ENCODE results near the gene EPHB2.

The EPHB2 gene

DNA sequence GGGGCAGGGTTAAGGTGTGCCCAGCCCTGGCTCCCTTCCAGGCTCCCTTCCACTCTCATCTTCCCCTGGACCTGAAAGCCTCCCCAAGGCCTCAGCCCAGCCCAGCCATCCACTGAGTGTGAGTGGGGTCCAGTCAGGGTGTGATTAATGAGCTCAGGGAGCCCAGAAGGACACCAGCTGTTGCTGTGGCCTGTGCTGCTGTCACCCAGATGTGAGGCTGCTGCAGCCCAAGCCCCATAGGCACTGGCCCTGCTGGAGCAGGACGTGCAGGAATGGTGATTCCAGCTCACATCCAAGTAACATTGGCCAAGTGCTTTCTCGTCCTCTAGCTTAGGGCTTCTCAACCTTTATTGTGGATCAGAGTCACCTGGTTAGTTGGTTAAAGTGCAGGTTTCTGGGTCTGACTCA, 77.6 kb downstream of the EPHB2 start:
- H3K36me3 ChIP-seq (ENCODE audit: insufficient read depth, low read length): no peaks in the 10 kb centered on the region
- H3K4me1 ChIP-seq (ENCODE audit: control insufficient read depth, insufficient read depth, low read length): peaks cover 7% of the 10 kb centered on the region

DNA sequence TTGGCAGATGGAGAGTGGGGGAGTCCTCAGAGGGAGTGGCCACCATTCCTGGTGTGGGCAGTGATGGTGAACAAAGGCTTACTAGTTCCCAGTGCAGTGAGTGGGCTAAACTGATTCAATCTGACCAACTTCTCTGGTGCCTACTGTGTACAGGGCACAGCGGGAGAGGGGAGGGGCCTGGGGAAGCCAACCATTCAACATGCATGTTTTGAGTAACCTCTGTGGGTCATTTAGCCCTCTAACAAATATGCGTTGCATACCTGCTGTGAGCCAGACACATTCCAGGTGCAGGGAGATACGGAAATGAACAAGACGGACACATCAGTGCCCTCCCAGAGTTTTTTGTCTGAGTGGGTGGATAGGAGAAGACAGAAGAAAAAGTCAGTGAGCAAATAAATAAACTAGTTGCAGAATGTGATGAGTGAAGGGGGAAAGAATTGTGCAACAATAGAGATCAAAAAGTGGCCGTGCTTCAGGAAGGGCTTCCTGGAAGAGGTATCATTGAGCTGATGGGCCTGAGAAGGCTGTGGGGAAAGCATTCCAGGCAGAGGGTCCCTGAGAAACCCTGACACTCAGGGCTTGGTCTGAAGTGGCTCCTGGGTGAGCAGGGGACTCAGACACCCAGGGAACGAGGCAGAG, 78.8 kb downstream of the EPHB2 start:
- peaks cover 7% of the 10 kb centered on the region for H3K4me1 ChIP-seq (ENCODE audit: control insufficient read depth, insufficient read depth, low read length)
- no peaks in the 10 kb centered on the region for H3K9me3 ChIP-seq (replicated peaks; ENCODE audit: low read length)
- H3K36me3 ChIP-seq (ENCODE audit: insufficient read depth, low read length): no peaks in the 10 kb centered on the region
- H3K4me3 ChIP-seq (ENCODE audit: low read length): no peak overlapping the region
- H3K9ac ChIP-seq (ENCODE audit: low read depth, low read length): no peak overlapping the region
- no peak overlapping the region for H3K4me2 ChIP-seq (ENCODE audit: low read length)
- no peaks in the 10 kb centered on the region for H3K27me3 ChIP-seq (ENCODE audit: control insufficient read depth, insufficient read depth, low read length)

More for the DNA sequence above, 77.6 kb downstream of the EPHB2 start:
- H3K27me3 ChIP-seq (ENCODE audit: control insufficient read depth, insufficient read depth, low read length): no peaks in the 10 kb centered on the region
- no peaks in the 10 kb centered on the region for H3K9me3 ChIP-seq (replicated peaks; ENCODE audit: low read length)
- no peak overlapping the region for H3K4me3 ChIP-seq (ENCODE audit: low read length)
- H3K4me2 ChIP-seq (ENCODE audit: low read length): no peak overlapping the region
- no peak overlapping the region for H3K9ac ChIP-seq (ENCODE audit: low read depth, low read length)

DNA sequence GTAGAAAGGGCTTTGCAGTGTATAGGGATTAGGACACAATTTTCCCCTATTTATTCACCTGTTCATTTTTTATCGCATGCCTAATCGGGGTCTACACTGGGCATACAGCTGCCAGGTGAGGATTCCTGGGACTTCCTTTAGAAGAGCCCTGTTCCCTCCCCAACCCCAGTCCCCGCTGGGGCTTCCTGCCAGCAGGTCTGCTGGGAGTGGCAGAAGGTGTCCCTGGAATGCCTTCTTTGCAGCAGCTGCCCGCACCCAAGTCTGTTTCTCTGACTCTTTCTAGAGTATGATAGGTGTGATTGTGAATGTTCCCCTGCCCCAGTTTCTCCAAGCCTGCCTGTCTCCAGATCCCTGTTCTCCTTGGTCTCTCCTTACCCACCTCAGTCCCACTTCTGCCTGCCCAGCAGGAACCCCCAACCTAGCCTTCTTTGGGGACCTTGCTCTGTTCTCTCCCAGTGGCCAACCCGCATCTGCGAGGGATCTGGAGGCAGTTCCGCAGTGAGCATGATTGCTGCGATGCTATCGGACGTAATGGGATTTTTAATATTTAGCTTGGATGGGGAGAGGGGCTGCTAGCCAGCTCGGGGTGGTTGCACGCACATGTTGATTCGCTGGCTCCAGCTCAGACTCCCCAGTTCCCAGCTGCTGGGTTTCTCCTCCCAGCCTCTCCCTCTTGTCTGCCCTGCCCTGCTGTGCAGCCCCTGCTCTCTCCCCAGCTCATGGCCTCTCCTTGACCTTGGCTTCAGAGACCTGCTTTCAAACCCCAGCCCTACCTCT, 79.8 kb downstream of the EPHB2 start:
- Histone ChIP-seq H3K4me3 (ENCODE audit: low read length) (no peak overlapping the region), H3K27me3 (ENCODE audit: control insufficient read depth, insufficient read depth, low read length) (no peaks in the 10 kb centered on the region), H3K9me3 (replicated peaks; ENCODE audit: low read length) (no peaks in the 10 kb centered on the region), H3K9ac (ENCODE audit: low read depth, low read length) (no peak overlapping the region), H3K4me2 (ENCODE audit: low read length) (no peak overlapping the region), H3K36me3 (ENCODE audit: insufficient read depth, low read length) (no peaks in the 10 kb centered on the region), H3K4me1 (ENCODE audit: control insufficient read depth, insufficient read depth, low read length) (peaks cover 7% of the 10 kb centered on the region)

DNA sequence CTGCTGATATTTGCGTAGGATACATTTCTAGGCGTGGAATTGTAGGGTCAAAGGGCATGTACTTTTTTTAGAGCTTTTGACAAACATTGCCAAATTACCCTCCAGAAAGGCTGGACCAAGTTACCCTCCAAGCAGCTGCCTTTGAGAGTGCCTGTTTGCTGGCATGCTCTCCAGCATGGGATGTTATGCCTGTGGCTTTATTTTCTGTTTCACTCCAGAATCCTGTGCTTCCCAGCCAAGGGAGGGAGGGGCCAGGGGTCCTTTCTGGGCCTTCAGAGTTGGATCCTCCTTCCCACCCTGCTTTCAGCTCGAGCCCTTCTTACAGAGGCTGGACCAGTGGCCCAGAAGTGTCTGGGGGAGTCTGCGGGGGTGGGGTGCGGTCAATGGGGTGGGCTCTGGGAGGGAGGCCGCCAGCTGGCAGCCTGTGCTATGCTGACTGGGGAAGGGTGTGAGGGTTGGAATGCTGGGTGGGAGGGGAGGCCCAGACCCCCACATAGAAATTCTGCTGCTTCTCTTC, 81.2 kb downstream of the EPHB2 start:
- Histone ChIP-seq H3K9me3 (replicated peaks; ENCODE audit: low read length) (no peaks in the 10 kb centered on the region), H3K9ac (ENCODE audit: low read depth, low read length) (no peak overlapping the region), H3K4me1 (ENCODE audit: control insufficient read depth, insufficient read depth, low read length) (peaks cover 8% of the 10 kb centered on the region), H3K4me3 (ENCODE audit: low read length) (no peak overlapping the region), H3K27me3 (ENCODE audit: control insufficient read depth, insufficient read depth, low read length) (no peaks in the 10 kb centered on the region), H3K4me2 (ENCODE audit: low read length) (no peak overlapping the region), H3K36me3 (ENCODE audit: insufficient read depth, low read length) (no peaks in the 10 kb centered on the region)

DNA sequence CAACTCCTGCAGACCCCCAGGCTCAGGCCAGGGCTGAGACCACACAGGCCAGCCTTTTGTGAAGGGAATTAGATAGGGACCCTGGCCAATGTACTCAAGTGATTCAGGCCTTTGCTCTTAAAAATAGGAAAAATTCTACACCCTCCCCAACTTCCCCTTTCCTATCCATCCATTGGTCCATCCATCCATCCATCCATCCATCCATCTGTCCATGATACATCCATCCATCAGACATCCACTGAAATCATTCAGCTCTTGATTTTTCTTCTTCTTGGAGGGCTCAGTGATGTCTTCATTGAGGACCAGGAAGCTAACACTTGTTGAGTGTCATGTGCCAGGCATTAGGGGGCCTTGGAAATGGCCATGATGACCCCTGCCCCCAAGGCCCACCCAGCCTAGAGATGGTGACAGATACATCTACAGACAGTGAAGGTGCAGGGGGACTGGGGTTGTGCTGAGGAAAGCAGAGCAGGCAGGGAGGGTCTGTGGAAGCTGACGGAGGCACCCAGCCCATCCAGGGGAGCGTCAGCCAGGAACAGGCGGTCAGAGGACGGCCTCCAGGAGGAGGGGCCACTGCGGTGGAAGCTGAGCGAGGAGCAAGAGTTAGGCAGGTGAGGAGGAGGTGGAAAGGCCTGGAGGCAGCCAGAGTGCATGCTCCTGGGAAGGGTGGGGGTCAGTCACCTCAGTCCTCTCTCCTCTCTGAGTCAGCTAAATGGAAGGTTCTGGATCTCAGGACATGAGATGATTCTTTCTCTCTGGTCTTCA, 81.9 kb downstream of the EPHB2 start:
- H3K4me1 ChIP-seq (ENCODE audit: control insufficient read depth, insufficient read depth, low read length): peaks cover 11% of the 10 kb centered on the region
- H3K4me2 ChIP-seq (ENCODE audit: low read length): no peak overlapping the region
- H3K9me3 ChIP-seq (replicated peaks; ENCODE audit: low read length): no peaks in the 10 kb centered on the region
- no peak overlapping the region for H3K4me3 ChIP-seq (ENCODE audit: low read length)
- no peaks in the 10 kb centered on the region for H3K27me3 ChIP-seq (ENCODE audit: control insufficient read depth, insufficient read depth, low read length)
- H3K36me3 ChIP-seq (ENCODE audit: insufficient read depth, low read length): no peaks in the 10 kb centered on the region
- H3K9ac ChIP-seq (ENCODE audit: low read depth, low read length): no peak overlapping the region

DNA sequence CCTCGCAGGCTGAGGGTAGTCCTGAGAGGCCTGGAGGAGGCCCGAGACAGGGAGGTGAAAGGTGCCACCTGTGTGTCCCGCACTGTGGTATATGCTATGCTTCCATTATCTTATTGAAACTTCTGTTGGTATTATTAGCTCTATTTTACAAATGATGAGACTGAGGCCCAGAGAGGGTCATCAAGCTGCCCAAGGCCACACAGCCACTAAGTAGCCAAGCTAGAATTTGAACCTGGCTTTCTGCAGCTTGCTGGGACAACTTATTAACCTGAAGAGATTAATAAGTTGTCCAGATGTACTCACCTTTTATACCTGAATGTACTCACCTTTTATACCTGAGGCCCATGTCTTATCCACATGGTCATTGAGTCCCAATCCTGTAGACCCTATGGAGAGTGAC, 83.0 kb downstream of the EPHB2 start:
- Histone ChIP-seq H3K4me2 (ENCODE audit: low read length) (no peak overlapping the region), H3K9me3 (replicated peaks; ENCODE audit: low read length) (no peaks in the 10 kb centered on the region), H3K9ac (ENCODE audit: low read depth, low read length) (no peak overlapping the region), H3K36me3 (ENCODE audit: insufficient read depth, low read length) (no peaks in the 10 kb centered on the region), H3K4me1 (ENCODE audit: control insufficient read depth, insufficient read depth, low read length) (peaks cover 11% of the 10 kb centered on the region), H3K27me3 (ENCODE audit: control insufficient read depth, insufficient read depth, low read length) (no peaks in the 10 kb centered on the region), H3K4me3 (ENCODE audit: low read length) (no peak overlapping the region)

DNA sequence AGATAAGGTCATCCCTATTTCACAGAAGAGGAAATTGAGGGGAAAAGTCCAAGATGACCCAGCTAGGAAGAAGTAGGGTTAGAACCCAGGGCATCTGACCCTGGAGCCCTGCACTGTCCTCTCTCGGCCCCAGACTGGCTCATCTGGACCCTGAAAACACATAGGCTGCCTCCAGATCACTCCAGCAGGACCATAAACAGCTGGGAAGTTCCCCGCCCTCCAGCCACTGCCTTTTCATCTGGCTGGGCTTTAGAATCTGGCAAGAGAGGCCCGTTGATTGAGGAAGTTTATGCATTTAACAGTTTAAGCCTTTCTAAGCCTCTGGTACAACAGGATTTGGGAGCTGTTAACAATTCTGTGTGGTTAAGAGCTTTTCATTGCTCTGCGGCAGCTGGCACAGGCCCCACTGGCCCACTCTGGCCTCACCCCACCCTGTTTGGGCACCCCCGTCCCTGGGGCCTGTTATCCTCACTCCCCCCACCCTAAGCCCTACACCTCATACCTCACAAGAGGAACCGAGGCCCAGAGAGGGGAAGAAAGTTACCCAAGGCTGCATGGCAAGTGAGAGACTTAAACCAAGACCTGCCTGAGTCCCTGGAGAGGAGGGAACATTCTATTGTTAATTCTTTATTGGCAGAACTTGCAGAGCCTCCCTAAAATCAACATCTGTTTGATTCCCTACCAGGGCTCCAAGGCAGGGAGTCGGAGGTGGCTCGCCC, 84.2 kb downstream of the EPHB2 start:
- Histone ChIP-seq H3K9ac (ENCODE audit: low read depth, low read length) (no peak overlapping the region), H3K4me1 (ENCODE audit: control insufficient read depth, insufficient read depth, low read length) (peaks cover 5% of the 10 kb centered on the region), H3K36me3 (ENCODE audit: insufficient read depth, low read length) (no peaks in the 10 kb centered on the region), H3K4me2 (ENCODE audit: low read length) (no peak overlapping the region), H3K9me3 (replicated peaks; ENCODE audit: low read length) (no peaks in the 10 kb centered on the region), H3K4me3 (ENCODE audit: low read length) (no peak overlapping the region), H3K27me3 (ENCODE audit: control insufficient read depth, insufficient read depth, low read length) (no peaks in the 10 kb centered on the region)

DNA sequence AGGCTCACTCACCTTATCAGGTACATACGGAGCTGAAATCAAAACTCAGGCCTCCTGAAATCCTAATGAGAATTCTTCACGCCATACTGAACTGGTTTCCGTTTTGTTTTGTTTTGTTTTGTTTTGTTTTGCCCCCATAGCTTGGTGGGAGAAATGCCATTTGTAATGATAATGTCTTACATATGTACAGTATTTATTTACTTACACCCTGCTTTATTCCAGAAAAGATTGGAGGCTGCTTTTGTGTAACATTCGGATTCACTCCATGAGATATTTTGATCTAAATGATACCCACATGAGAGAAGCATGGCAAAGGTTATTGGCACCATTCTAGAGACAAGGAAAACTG, 84.7 kb downstream of the EPHB2 start:
- H3K36me3 ChIP-seq (ENCODE audit: insufficient read depth, low read length): no peaks in the 10 kb centered on the region

DNA sequence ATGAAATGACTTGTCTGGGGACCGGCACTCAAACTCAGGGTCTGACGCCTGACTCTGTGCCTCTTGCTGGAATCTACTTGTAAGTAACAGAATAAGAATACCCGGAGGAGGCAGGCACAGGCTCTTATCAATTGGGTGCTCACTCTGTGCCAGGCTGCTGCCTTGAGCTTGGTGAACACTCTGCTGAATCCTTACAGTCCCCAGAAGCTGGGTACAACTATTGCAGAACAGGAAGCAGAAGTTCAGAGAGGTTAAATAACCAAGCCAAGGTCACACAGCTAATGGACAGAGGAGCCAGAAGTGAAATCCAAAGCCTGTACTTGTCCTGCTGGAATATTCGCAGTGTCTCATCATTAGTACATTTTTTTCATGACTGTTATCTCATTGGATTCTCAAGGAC, 86.0 kb downstream of the EPHB2 start:
- Histone ChIP-seq H3K36me3 (ENCODE audit: insufficient read depth, low read length) (no peaks in the 10 kb centered on the region), H3K4me3 (ENCODE audit: low read length) (no peak overlapping the region), H3K4me2 (ENCODE audit: low read length) (no peak overlapping the region), H3K4me1 (ENCODE audit: control insufficient read depth, insufficient read depth, low read length) (peaks cover 5% of the 10 kb centered on the region), H3K27me3 (ENCODE audit: control insufficient read depth, insufficient read depth, low read length) (no peaks in the 10 kb centered on the region), H3K9ac (ENCODE audit: low read depth, low read length) (no peak overlapping the region), H3K9me3 (replicated peaks; ENCODE audit: low read length) (no peaks in the 10 kb centered on the region)

More for the DNA sequence above, 84.7 kb downstream of the EPHB2 start:
- Histone ChIP-seq H3K27me3 (ENCODE audit: control insufficient read depth, insufficient read depth, low read length) (no peaks in the 10 kb centered on the region), H3K4me3 (ENCODE audit: low read length) (no peak overlapping the region), H3K4me2 (ENCODE audit: low read length) (no peak overlapping the region), H3K9ac (ENCODE audit: low read depth, low read length) (no peak overlapping the region), H3K9me3 (replicated peaks; ENCODE audit: low read length) (no peaks in the 10 kb centered on the region), H3K4me1 (ENCODE audit: control insufficient read depth, insufficient read depth, low read length) (peaks cover 5% of the 10 kb centered on the region)

DNA sequence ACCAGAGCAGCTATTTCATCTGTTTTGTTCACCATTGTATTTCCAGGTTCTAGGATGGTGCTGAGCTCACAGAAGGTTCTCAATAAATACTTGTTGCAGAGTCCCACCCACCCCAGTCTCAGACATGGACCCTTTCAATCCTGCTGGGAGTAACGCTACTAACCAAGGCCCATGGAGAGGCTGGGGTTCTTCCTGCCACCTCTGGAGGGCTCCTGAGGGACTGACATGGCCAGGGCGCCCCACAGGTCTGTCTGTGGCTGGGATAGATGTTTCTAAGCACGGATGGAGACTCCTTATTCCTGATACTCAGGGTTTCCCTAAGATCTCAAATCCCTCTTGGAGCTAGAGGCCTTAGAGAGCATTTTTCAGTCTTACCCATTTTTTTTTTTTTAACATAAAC, 87.4 kb downstream of the EPHB2 start:
- H3K36me3 ChIP-seq (ENCODE audit: insufficient read depth, low read length): no peaks in the 10 kb centered on the region
- H3K9me3 ChIP-seq (replicated peaks; ENCODE audit: low read length): no peaks in the 10 kb centered on the region
- peaks cover 5% of the 10 kb centered on the region for H3K4me1 ChIP-seq (ENCODE audit: control insufficient read depth, insufficient read depth, low read length)
- no peaks in the 10 kb centered on the region for H3K27me3 ChIP-seq (ENCODE audit: control insufficient read depth, insufficient read depth, low read length)
- no peak overlapping the region for H3K9ac ChIP-seq (ENCODE audit: low read depth, low read length)
- H3K4me2 ChIP-seq (ENCODE audit: low read length): no peak overlapping the region
- H3K4me3 ChIP-seq (ENCODE audit: low read length): no peak overlapping the region

DNA sequence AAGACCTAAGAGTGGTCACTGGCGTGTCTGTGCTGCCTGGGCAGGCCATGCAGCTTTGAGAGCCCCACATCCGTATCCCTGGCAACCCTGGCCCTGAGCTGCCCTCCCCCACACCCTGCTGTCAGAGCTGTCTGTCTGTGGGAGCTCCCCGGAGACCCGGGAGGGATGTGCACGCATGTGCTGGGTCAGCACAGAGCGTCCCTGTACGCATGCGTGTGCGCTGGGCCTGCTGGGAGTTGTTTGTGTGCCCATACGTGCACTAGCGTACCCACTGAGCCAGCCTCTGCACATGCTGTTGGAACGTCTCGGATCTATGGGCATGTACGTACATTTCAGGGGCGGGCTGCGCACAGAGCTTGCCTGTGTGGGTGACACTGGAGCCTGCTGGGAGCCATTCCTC, 89.3 kb downstream of the EPHB2 start:
- H3K27me3 ChIP-seq (ENCODE audit: control insufficient read depth, insufficient read depth, low read length): no peaks in the 10 kb centered on the region
- no peaks in the 10 kb centered on the region for H3K9me3 ChIP-seq (replicated peaks; ENCODE audit: low read length)
- H3K4me1 ChIP-seq (ENCODE audit: control insufficient read depth, insufficient read depth, low read length): peaks cover 5% of the 10 kb centered on the region
- H3K4me3 ChIP-seq (ENCODE audit: low read length): no peak overlapping the region
- no peak overlapping the region for H3K9ac ChIP-seq (ENCODE audit: low read depth, low read length)
- H3K36me3 ChIP-seq (ENCODE audit: insufficient read depth, low read length): no peaks in the 10 kb centered on the region
- no peak overlapping the region for H3K4me2 ChIP-seq (ENCODE audit: low read length)
